ENCODE data around the gene EXOC6.
A peak's percentile ranks its signal among the peaks of the same experiment; 100 is the strongest.

The EXOC6 gene

GRCh38 chr10:93066544-93066913 lies 218.2 kb downstream of the EXOC6 start:
- peaks cover 18% of the 10 kb centered on the region for H3K4me1 ChIP-seq (ENCODE audit: control insufficient read depth, insufficient read depth, low read length)
- H3K4me3 ChIP-seq (ENCODE audit: low read depth, low read length) = peak overlapping the region; percentile 50; the same call in 1 of the 2 replicates
- H3K36me3 ChIP-seq (ENCODE audit: control insufficient read depth, insufficient read depth, low read length) = no peaks in the 10 kb centered on the region
- peaks cover 99% of the 10 kb centered on the region for H3K27me3 ChIP-seq (ENCODE audit: control insufficient read depth, insufficient read depth, low read length)
- no peaks in the 10 kb centered on the region for H3K9me3 ChIP-seq (ENCODE audit: control insufficient read depth, insufficient read depth, low read depth, low read length)
- no peak overlapping the region for H3K27ac ChIP-seq (ENCODE audit: low read depth, low read length)
- H3K9ac ChIP-seq (ENCODE audit: low read length) = no peak overlapping the region

DNA sequence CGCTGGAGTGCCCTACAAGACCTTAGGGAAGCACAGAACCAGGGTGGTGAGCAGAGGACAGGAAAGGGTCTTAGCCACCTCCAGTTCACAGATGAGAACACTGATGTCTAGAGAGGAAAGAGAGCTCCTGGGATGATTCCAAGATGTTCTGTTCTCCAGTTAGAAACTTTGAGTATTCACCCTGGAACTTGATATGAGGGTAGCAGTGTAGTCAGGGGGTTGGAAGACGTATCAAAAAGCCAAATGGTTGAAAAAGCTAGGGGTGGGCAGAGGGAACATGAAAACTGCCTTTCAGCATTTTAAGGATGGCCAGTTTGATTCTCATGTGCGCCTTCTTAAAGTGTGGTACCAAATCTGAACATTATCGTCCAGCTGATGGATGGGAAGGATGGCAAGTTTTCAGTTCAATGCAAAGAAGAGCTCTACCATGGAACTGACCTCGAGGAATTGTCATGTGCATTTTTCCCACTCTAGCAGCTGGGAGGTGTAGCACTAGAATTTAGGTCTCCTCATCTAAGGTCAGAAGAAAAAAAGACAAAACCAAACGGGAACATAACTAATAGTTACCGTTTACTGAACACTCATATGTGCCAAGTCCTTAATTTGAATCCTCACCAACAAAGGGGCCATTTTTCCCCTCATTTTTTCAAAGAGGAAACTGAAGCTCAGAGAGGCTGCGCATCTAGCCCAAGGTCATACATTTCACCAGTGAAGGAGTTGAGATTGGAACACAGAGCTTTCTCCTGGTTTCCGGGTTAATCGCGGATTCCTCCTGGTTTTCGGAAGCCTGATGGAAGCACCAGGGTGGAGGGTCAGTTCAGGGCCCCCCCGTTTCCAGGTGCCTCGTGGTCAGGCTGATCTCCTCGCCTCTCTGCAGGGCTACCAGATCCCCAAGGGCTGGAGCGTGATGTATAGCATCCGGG lies 219.4 kb downstream of the EXOC6 start:
- peak overlapping the region; percentile 57 for H3K4me3 ChIP-seq (ENCODE audit: low read depth, low read length)
- H3K4me1 ChIP-seq (ENCODE audit: control insufficient read depth, insufficient read depth, low read length) = peaks cover 19% of the 10 kb centered on the region
- H3K9ac ChIP-seq (ENCODE audit: low read length) = no peak overlapping the region
- no peaks in the 10 kb centered on the region for H3K9me3 ChIP-seq (ENCODE audit: control insufficient read depth, insufficient read depth, low read depth, low read length)
- H3K27me3 ChIP-seq (ENCODE audit: control insufficient read depth, insufficient read depth, low read length) = peaks cover 99% of the 10 kb centered on the region
- H3K27ac ChIP-seq (ENCODE audit: low read depth, low read length) = no peak overlapping the region
- no peaks in the 10 kb centered on the region for H3K36me3 ChIP-seq (ENCODE audit: control insufficient read depth, insufficient read depth, low read length)

DNA sequence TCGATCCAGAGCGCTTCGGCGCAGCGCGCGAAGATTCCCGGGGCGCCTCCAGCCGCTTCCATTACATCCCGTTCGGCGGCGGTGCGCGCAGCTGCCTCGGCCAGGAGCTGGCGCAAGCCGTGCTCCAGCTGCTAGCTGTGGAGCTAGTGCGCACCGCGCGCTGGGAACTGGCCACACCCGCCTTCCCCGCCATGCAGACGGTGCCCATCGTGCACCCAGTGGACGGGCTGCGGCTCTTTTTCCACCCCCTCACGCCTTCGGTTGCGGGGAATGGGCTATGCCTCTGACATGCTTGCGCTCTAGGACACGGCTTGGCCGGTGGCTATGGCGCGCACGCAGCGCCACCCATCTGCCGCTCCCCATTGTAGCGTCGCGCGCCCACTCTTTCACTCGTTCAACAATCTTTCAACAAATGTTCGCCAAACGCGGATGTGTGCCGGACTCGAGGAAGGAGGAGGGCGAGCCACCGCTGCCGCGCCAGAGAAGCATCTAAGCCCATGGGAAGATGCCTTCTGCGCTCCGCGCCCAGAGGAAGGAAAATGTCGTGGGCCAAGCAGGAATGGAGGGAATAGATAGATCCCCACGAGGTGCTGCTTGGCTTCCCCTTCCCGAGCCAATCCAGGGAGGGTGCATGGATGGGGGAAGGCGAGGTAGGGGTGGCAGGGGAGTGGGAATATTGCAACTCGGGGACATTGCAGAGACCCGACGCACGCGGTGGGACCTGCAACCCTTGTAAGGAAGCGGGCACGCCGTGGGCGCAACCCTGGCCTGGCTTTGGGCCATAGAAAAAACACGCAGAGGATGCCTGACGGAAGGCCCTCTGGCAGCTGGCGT lies 220.3 kb downstream of the EXOC6 start:
- H3K4me1 ChIP-seq (ENCODE audit: control insufficient read depth, insufficient read depth, low read length) = peaks cover 25% of the 10 kb centered on the region
- peak overlapping the region; percentile 57 for H3K4me3 ChIP-seq (ENCODE audit: low read depth, low read length)
- H3K9me3 ChIP-seq (ENCODE audit: control insufficient read depth, insufficient read depth, low read depth, low read length) = no peaks in the 10 kb centered on the region
- peak overlapping the region; percentile 16 for H3K9ac ChIP-seq (ENCODE audit: low read length)
- peaks cover 99% of the 10 kb centered on the region for H3K27me3 ChIP-seq (ENCODE audit: control insufficient read depth, insufficient read depth, low read length)
- no peaks in the 10 kb centered on the region for H3K36me3 ChIP-seq (ENCODE audit: control insufficient read depth, insufficient read depth, low read length)
- no peak overlapping the region for H3K27ac ChIP-seq (ENCODE audit: low read depth, low read length)

- H3K4me3 ChIP-seq (ENCODE audit: low read depth, low read length) = peak overlapping the region; percentile 57; the same call in 1 of the 2 replicates
- H3K9ac ChIP-seq (ENCODE audit: low read length) = no peak overlapping the region
- H3K4me1 ChIP-seq (ENCODE audit: control insufficient read depth, insufficient read depth, low read length) = peaks cover 25% of the 10 kb centered on the region
- no peak overlapping the region for H3K27ac ChIP-seq (ENCODE audit: low read depth, low read length)
- H3K36me3 ChIP-seq (ENCODE audit: control insufficient read depth, insufficient read depth, low read length) = no peaks in the 10 kb centered on the region
- H3K27me3 ChIP-seq (ENCODE audit: control insufficient read depth, insufficient read depth, low read length) = peaks cover 99% of the 10 kb centered on the region
- H3K9me3 ChIP-seq (ENCODE audit: control insufficient read depth, insufficient read depth, low read depth, low read length) = no peaks in the 10 kb centered on the region
Observed at GRCh38 chr10:93069245-93069561, 220.9 kb downstream of the EXOC6 start.

GRCh38 chr10:93070378-93071176 lies 222.3 kb downstream of the EXOC6 start:
- Histone ChIP-seq H3K27ac (ENCODE audit: low read depth, low read length) (no peak overlapping the region), H3K27me3 (ENCODE audit: control insufficient read depth, insufficient read depth, low read length) (peaks cover 99% of the 10 kb centered on the region), H3K9ac (ENCODE audit: low read length) (no peak overlapping the region), H3K9me3 (ENCODE audit: control insufficient read depth, insufficient read depth, low read depth, low read length) (no peaks in the 10 kb centered on the region), H3K4me3 (ENCODE audit: low read depth, low read length) (no peak overlapping the region), H3K36me3 (ENCODE audit: control insufficient read depth, insufficient read depth, low read length) (no peaks in the 10 kb centered on the region), H3K4me1 (ENCODE audit: control insufficient read depth, insufficient read depth, low read length) (peaks cover 23% of the 10 kb centered on the region)

DNA sequence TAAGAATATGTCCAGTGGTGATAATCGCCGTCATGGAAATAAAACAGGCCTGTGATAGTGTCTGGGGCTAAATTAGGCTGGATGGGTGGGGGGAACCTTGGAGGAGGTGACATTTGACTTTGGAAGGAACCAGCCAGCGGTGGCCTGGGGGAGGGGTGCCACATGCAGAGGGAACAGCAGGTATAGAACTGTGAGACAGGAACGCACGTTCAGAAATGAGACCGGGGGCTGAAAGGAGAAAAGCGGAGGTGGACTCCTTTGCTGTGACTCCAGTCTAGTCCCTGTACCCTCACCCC lies 222.8 kb downstream of the EXOC6 start:
- H3K9ac ChIP-seq (ENCODE audit: low read length) = no peak overlapping the region
- H3K27me3 ChIP-seq (ENCODE audit: control insufficient read depth, insufficient read depth, low read length) = peaks cover 99% of the 10 kb centered on the region
- no peak overlapping the region for H3K27ac ChIP-seq (ENCODE audit: low read depth, low read length)
- H3K4me3 ChIP-seq (ENCODE audit: low read depth, low read length) = no peak overlapping the region
- no peaks in the 10 kb centered on the region for H3K36me3 ChIP-seq (ENCODE audit: control insufficient read depth, insufficient read depth, low read length)
- H3K9me3 ChIP-seq (ENCODE audit: control insufficient read depth, insufficient read depth, low read depth, low read length) = no peaks in the 10 kb centered on the region
- peaks cover 26% of the 10 kb centered on the region for H3K4me1 ChIP-seq (ENCODE audit: control insufficient read depth, insufficient read depth, low read length)

GRCh38 chr10:93071674-93072224 lies 223.4 kb downstream of the EXOC6 start:
- Histone ChIP-seq H3K27me3 (ENCODE audit: control insufficient read depth, insufficient read depth, low read length) (peaks cover 99% of the 10 kb centered on the region), H3K4me3 (ENCODE audit: low read depth, low read length) (peak overlapping the region; percentile 74), H3K9ac (ENCODE audit: low read length) (peak overlapping the region; percentile 48), H3K27ac (ENCODE audit: low read depth, low read length) (no peak overlapping the region), H3K9me3 (ENCODE audit: control insufficient read depth, insufficient read depth, low read depth, low read length) (no peaks in the 10 kb centered on the region), H3K36me3 (ENCODE audit: control insufficient read depth, insufficient read depth, low read length) (peaks cover 3% of the 10 kb centered on the region; the same call in 1 of the 2 replicates), H3K4me1 (ENCODE audit: control insufficient read depth, insufficient read depth, low read length) (peaks cover 32% of the 10 kb centered on the region)

GRCh38 chr10:93072225-93072712 lies 223.9 kb downstream of the EXOC6 start:
- Histone ChIP-seq H3K4me3 (ENCODE audit: low read depth, low read length) (peak overlapping the region; percentile 74), H3K9me3 (ENCODE audit: control insufficient read depth, insufficient read depth, low read depth, low read length) (no peaks in the 10 kb centered on the region), H3K27me3 (ENCODE audit: control insufficient read depth, insufficient read depth, low read length) (peaks cover 98% of the 10 kb centered on the region), H3K4me1 (ENCODE audit: control insufficient read depth, insufficient read depth, low read length) (peaks cover 36% of the 10 kb centered on the region), H3K36me3 (ENCODE audit: control insufficient read depth, insufficient read depth, low read length) (peaks cover 7% of the 10 kb centered on the region; the same call in 1 of the 2 replicates), H3K9ac (ENCODE audit: low read length) (peak overlapping the region; percentile 48), H3K27ac (ENCODE audit: low read depth, low read length) (no peak overlapping the region)

DNA sequence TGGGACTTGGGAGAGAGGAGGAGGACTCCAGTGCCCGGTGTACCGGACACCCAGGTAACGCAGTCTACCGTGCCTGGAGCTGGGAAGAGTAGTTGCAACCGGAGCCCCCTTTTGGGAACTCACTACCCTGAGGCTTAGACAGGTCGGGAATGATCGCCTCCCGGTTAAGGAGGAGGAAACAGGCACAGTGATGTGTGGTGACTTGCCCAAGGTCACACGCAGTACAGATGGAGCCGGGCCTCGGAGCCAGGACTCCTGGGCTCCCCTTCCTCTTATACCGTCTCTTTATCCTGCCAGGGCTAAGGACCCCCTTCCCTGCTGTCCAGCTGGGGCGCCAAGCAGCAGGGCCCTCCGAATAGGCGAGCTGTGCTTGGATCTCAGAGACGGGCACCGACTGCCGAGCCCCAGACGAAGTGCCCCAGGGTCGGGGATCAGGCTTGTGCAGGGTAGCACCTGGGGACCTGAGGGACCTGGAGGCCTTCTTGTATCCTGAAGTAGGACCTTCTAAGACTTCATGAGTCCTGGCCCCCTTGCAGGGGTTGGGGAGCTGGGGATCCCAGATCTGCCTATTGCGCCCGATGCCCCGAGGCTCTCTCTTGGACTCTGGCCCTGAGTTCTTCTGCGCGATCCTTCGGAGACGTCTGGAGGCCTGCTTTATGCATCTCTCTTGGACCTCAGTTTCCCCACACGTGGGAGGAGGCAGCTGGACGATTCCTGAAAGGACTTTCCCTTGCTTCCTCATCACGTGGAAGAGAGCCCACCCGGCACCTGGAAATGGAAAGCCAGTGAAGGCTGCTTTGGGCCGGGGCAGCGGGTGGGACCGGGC lies 224.6 kb downstream of the EXOC6 start:
- Histone ChIP-seq H3K27ac (ENCODE audit: low read depth, low read length) (no peak overlapping the region), H3K4me3 (ENCODE audit: low read depth, low read length) (peak overlapping the region; percentile 74), H3K4me1 (ENCODE audit: control insufficient read depth, insufficient read depth, low read length) (peaks cover 36% of the 10 kb centered on the region)

More for the DNA sequence above, 224.6 kb downstream of the EXOC6 start:
- H3K27me3 ChIP-seq (ENCODE audit: control insufficient read depth, insufficient read depth, low read length) = peaks cover 97% of the 10 kb centered on the region
- H3K36me3 ChIP-seq (ENCODE audit: control insufficient read depth, insufficient read depth, low read length) = peaks cover 10% of the 10 kb centered on the region
- H3K9me3 ChIP-seq (ENCODE audit: control insufficient read depth, insufficient read depth, low read depth, low read length) = no peaks in the 10 kb centered on the region
- peak overlapping the region; percentile 48 for H3K9ac ChIP-seq (ENCODE audit: low read length)

Measured in HUES6 (cell line).